Activated naive CD4-positive, alpha-beta T cell treated with anti-CD3 and anti-CD28 coated beads, Interleukin-2, amount 50 U/mL, for 72 hours (primary cell): Measurements from ENCODE around the gene LAIR2. TPM values are rescaled to one million over a fixed set of nuclear protein-coding genes. Genes with fewer than 3 reads are reported as not detected.
"Not testable (repeated sequence)": the region's sequence is repeated elsewhere in the genome, so short reads cannot be mapped to it uniquely, and the experiment has no call there.

Source experiments
- ATAC-seq, 2 donors: fragments of 150-1000 bp; cut with Tn5 transposase; 2 replicates each; pipeline ENCODE4 v1.10.0; 2021; ENCODE audit warnings: mild to moderate bottlenecking in 2 of 2, moderate library complexity in 2 of 2
- DNase-seq, 2 donors: peaks; one replicate each; pipeline ENCODE4 v3.0.0; 2021 to 2022; ENCODE audit warnings: low spot score in 2 of 2
- H3K27ac Mint-ChIP-seq, 2 donors: one replicate each; pipeline ENCODE4 v1.8.0; 2022; ENCODE audit warnings: mild to moderate bottlenecking in 2 of 2, mixed read lengths in 2 of 2
- H3K36me3 Mint-ChIP-seq, 2 donors: one replicate each; pipeline ENCODE4 v1.8.0; 2022; ENCODE audit warnings: mixed read lengths in 2 of 2
- H3K9me3 Mint-ChIP-seq, 2 donors: one replicate each; pipeline ENCODE4 v1.8.0; 2022; ENCODE audit warnings: mixed read lengths in 2 of 2
- total RNA-seq, 2 donors: library from RNA; stranded (reverse); gene quantifications; one replicate each; pipeline ENCODE4 v1.2.3, GENCODE V29; 2022

Gene LAIR2
- total RNA-seq, 2 donors from 2014 or later, result 1.7 to 8.4 TPM

- not testable (repeated sequence) for ATAC-seq, H3K36me3 Mint-ChIP-seq, H3K9me3 Mint-ChIP-seq, H3K27ac Mint-ChIP-seq
- DNase-seq, result peak in 1 of 2 donors; percentile 31
These were observed 5.9 kb downstream of the LAIR2 start for GRCh38 chr19:54508487-54508886.

- not testable (repeated sequence) for H3K27ac Mint-ChIP-seq, H3K9me3 Mint-ChIP-seq, H3K36me3 Mint-ChIP-seq
- ATAC-seq (peak; percentile 67 to 91), DNase-seq (peak in 1 of 2 donors; percentile 21)
These were observed 6.7 kb downstream of the LAIR2 start for GRCh38 chr19:54509200-54509940.

GRCh38 chr19:54515156-54515555 lies 12.5 kb downstream of the LAIR2 start:
- Mint-ChIP-seq H3K36me3 (no peaks in the 10 kb centered on the region), H3K9me3 (peaks cover 4 to 10% of the 10 kb centered on the region in 2 donors), H3K27ac (peak overlapping the region in 1 of 2 donors; percentile 24)
- no peak for DNase-seq
- ATAC-seq, result no peak

- Mint-ChIP-seq H3K36me3 (no peaks in the 10 kb centered on the region), H3K27ac (no peak overlapping the region), H3K9me3 (peaks cover 4 to 10% of the 10 kb centered on the region in 2 donors)
- ATAC-seq (no peak), DNase-seq (peak in 1 of 2 donors; percentile 67)
These were observed 14.9 kb downstream of the LAIR2 start for GRCh38 chr19:54517483-54517882.

GRCh38 chr19:54518844-54519243 lies 16.2 kb downstream of the LAIR2 start:
- peak in 1 of 2 donors; percentile 46 for DNase-seq
- Mint-ChIP-seq H3K9me3 (peaks cover 4 to 10% of the 10 kb centered on the region in 2 donors), H3K27ac (peak overlapping the region; percentile 58 to 73), H3K36me3 (no peaks in the 10 kb centered on the region)
- peak; percentile 70 to 80 for ATAC-seq

- ATAC-seq, result peak; percentile 46 to 55
- DNase-seq, result no peak
- Mint-ChIP-seq H3K9me3 (peaks cover 4 to 6% of the 10 kb centered on the region in 2 donors), H3K27ac (peak overlapping the region; percentile 63 to 85), H3K36me3 (no peaks in the 10 kb centered on the region)
These were observed 18.6 kb downstream of the LAIR2 start for GRCh38 chr19:54521022-54521859.

GRCh38 chr19:54521860-54522513 lies 19.4 kb downstream of the LAIR2 start:
- Mint-ChIP-seq H3K27ac (peak overlapping the region; percentile 63 to 85), H3K36me3 (peaks cover 2 to 7% of the 10 kb centered on the region in 2 donors), H3K9me3 (peaks cover 4 to 5% of the 10 kb centered on the region in 2 donors)
- DNase-seq (no peak), ATAC-seq (no peak)

- peaks cover 4 to 10% of the 10 kb centered on the region in 2 donors for H3K9me3 Mint-ChIP-seq
- ATAC-seq (peak; percentile 81 to 83), DNase-seq (peak; percentile 63 to 79)
- peaks cover 6 to 13% of the 10 kb centered on the region in 2 donors for H3K36me3 Mint-ChIP-seq
- H3K27ac Mint-ChIP-seq, result peak overlapping the region in 1 of 2 donors; percentile 85
These were observed 20.8 kb downstream of the LAIR2 start for GRCh38 chr19:54523403-54523802.

- ATAC-seq (no peak), DNase-seq (no peak)
- Mint-ChIP-seq H3K9me3 (peaks cover 4 to 10% of the 10 kb centered on the region in 2 donors), H3K27ac (no peak overlapping the region), H3K36me3 (peaks cover 6 to 20% of the 10 kb centered on the region in 2 donors)
These were observed 23.0 kb downstream of the LAIR2 start for GRCh38 chr19:54525636-54526035.

- Mint-ChIP-seq H3K9me3 (peaks cover 4 to 10% of the 10 kb centered on the region in 2 donors), H3K27ac (peak overlapping the region in 1 of 2 donors; percentile 12), H3K36me3 (peaks cover 6 to 20% of the 10 kb centered on the region in 2 donors)
- ATAC-seq (no peak), DNase-seq (no peak)
These were observed 24.3 kb downstream of the LAIR2 start for GRCh38 chr19:54526972-54527371.

GRCh38 chr19:54530866-54531265 lies 28.2 kb downstream of the LAIR2 start:
- ATAC-seq (no peak), DNase-seq (no peak)
- Mint-ChIP-seq H3K27ac (no peak overlapping the region), H3K36me3 (peaks cover 10 to 20% of the 10 kb centered on the region in 2 donors), H3K9me3 (peaks cover 4 to 10% of the 10 kb centered on the region in 2 donors)

- DNase-seq (no peak), ATAC-seq (peak; percentile 58 to 87)
- Mint-ChIP-seq H3K36me3 (peaks cover 4 to 8% of the 10 kb centered on the region in 2 donors), H3K9me3 (peaks cover 0 to 5% of the 10 kb centered on the region in 2 donors), H3K27ac (no peak overlapping the region)
These were observed 29.9 kb downstream of the LAIR2 start for GRCh38 chr19:54532528-54532927.

GRCh38 chr19:54533476-54533875 lies 30.8 kb downstream of the LAIR2 start:
- Mint-ChIP-seq H3K9me3 (peaks cover 0 to under 1% of the 10 kb centered on the region in 2 donors), H3K36me3 (peaks cover 4 to 7% of the 10 kb centered on the region in 2 donors), H3K27ac (no peak overlapping the region)
- no peak for DNase-seq
- no peak for ATAC-seq

GRCh38 chr19:54534156-54534555 lies 31.5 kb downstream of the LAIR2 start:
- no peak overlapping the region for H3K27ac Mint-ChIP-seq
- peaks cover 0 to 5% of the 10 kb centered on the region in 2 donors for H3K9me3 Mint-ChIP-seq
- ATAC-seq (no peak), DNase-seq (no peak)
- peaks cover 3 to 4% of the 10 kb centered on the region in 2 donors for H3K36me3 Mint-ChIP-seq

- DNase-seq, result no peak
- no peak for ATAC-seq
- Mint-ChIP-seq H3K27ac (no peak overlapping the region), H3K9me3 (peaks cover 0 to 5% of the 10 kb centered on the region in 2 donors), H3K36me3 (peaks cover 0 to 4% of the 10 kb centered on the region in 2 donors)
These were observed 33.0 kb downstream of the LAIR2 start for GRCh38 chr19:54535601-54536000.

- DNase-seq (no peak), ATAC-seq (no peak)
- Mint-ChIP-seq H3K27ac (no peak overlapping the region), H3K36me3 (peaks cover 0 to 4% of the 10 kb centered on the region in 2 donors), H3K9me3 (peaks cover 0 to 5% of the 10 kb centered on the region in 2 donors)
These were observed 34.3 kb downstream of the LAIR2 start for GRCh38 chr19:54536956-54537355.
